HG03460 (cell line): Measurements from ENCODE around the gene WDR70.
"Not testable (repeated sequence)": the region's sequence is repeated elsewhere in the genome, so short reads cannot be mapped to it uniquely, and the experiment has no call there.

Source experiments
- ATAC-seq: cut with Tn5 transposase; IDR thresholded peaks from one replicate; pipeline ENCODE4 v1.9.1; 2021; ENCODE audit not compliant: unreplicated experiment

Gene WDR70

DNA sequence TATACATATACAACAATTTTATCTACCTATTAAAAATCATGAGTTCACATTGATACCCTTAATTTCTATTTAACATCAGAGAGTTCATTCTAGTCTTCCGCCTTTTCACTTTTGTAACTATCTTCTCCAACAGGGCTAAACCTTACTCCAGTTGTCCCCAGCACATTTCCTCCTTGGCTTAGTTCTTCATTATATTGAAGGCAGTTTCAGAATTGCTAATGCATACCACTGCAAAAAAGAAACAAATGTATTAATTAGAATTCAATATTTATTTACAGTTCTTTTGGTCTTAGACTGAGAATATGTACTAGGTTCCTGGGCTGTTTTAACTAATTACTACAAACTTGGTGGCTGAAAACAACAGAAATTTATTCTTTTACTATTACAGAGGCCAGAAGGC lies 132.5 kb downstream of the WDR70 start:
- no peak for ATAC-seq

DNA sequence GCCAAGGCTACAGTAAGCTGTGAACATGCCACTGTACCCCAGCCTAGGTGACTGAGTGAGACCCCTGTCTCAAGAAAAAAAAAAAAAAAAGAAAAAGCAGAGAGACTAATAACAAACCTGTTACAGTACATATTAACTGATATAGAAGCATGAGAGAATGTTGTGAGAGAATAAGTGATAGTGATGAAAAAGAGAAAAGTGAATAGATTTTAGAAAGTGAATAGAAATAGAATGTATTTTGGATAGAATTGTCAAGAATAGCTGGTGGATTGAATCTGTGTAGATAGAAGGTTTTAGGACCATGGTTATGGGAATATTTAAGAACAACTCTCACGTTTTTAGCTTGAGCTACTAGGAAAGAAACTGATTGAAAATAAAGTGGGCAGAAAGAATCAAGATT lies 135.8 kb downstream of the WDR70 start:
- ATAC-seq: no peak

DNA sequence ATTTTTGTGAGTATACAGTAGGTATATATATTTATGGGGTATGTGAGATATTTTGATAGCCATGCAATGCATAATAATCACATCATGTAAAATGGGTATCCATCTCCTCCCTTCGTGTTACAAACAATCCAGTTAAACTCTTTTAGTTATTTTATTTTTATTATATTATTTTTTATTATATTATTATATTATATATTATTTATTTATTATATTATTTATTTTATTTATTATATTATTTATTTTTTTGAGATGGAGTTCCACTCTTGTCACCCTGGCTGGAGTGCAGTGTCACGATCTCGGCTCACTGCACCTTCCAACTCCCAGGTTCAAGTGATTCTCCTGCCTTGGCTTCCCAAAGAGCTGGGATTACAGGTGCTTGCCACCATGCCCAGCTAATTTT lies 138.6 kb downstream of the WDR70 start:
- ATAC-seq: no peak

DNA sequence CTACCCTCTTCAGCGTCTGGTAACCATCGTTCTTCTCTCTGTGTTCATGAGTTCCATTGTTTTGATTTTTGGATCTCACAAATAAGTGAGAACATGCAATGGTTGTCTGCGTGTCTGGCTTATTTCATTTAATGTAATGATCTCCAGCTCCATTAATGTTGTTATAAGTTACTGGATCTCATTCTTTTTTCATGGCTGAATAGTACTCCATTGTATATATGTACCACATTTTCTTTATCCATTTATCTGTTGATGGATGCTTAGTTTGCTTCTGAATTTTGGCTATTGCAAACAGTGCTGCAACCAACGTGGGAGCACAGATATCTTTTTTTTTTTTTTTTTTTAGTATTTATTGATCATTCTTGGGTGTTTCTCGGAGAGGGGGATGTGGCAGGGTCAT lies 139.2 kb downstream of the WDR70 start:
- not testable (repeated sequence) for ATAC-seq

DNA sequence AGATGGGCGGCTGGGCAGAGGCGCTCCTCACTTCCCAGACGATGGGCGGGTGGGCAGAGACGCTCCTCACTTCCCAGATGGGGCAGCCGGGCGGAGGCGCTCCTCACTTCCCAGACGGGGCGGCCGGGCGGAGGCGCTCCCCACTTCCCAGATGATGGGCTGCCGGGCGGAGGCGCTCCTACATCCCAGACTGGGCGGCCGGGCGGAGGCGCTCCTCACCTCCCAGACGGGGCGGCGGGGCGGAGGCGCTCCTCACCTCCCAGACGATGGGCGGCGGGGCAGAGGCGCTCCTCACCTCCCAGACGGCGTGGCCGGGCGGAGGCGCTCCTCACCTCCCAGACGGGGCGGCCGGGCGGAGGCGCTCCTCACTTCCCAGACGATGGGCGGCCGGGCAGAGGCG lies 140.2 kb downstream of the WDR70 start:
- no peak for ATAC-seq

DNA sequence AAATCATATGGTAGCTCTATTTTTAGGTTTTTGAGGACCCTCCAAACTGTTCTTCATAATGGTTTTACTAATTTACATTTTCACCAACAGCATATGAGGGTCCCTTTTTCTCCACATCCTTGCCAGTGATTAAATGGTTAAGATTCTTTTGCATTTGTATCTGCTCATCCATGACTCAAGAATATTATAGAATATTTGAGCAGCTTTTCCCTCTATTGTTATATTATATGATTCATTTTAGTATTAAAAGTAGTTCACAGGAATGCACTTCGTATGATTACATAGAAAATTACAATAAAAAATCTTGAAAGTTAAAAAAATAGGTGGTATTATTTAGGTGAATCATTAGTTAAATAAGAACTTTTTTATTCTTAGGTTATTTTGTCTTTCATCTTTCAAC lies 140.7 kb downstream of the WDR70 start:
- no peak for ATAC-seq

DNA sequence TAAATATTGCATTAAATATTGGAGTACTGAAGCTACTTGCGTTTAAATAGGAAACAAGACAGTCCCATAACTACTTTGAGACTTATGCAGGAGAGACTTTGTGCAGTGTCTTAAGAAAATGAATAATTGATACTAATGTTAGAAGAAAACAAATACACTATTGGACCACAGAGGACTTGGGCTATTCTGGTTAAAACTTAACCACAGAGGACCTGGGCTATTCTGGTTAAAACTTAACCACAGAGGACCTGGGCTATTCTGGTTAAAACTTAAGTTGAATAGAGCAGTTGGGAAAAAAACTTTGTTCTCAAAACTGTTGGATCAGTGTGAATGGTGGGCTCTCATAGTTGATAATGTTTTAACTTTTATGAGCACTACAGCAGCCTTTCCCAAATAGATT lies 141.7 kb downstream of the WDR70 start:
- no peak for ATAC-seq

DNA sequence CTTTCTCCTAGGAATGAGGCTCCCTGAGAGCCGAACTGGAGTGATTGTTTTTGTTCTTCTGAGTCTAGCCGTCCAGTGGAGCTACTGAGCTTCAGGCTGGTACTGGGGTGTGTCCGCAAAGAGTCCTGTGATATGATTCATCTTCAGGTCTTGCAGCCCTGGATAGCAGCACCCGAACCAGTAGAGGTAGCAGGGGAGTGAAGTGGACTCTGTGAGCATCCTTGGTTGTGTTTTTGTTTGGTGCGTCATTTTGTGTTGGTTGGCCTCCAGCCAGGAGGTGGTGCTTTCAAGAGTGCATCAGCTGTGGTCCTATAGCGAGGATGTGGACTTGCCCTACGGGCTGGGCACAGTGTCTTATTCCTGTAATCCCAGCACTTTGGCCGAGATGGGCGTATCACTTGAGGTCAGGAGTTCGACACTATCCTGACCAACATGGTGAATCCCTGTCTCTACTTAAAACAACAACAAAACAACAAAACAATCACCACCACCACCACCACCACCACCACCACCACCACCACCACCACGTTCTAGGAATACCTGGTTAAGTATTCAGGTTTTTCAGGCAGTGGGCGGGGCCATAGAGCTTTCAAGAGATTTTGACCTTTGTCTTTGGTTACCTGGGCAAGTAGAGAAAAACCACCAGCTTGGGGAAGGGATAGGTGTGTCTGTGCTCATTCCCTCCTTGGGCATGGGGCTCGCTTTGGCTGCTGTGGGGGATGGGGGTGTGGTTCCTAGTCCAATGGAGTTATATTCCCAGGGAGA lies 154.0 kb downstream of the WDR70 start:
- no peak for ATAC-seq

DNA sequence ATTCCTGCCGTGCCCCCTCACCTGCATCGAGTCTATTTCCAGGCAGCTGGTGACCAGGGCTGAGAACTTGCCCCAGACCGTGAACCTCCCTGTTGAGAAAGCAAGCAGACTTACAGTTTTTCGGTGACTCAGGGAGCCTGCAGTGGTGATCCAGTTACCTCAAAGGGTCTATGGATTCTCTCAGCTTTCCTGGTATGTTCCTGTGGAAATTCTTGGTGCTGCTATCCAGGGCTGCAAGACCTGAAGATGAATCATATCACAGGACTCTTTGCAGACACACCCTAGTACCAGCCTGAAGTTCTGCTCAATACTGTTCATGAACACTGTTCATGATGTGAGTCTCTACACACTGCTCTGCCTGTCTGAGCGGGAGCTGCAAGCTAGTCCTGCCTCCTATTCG lies 154.7 kb downstream of the WDR70 start:
- no peak for ATAC-seq

DNA sequence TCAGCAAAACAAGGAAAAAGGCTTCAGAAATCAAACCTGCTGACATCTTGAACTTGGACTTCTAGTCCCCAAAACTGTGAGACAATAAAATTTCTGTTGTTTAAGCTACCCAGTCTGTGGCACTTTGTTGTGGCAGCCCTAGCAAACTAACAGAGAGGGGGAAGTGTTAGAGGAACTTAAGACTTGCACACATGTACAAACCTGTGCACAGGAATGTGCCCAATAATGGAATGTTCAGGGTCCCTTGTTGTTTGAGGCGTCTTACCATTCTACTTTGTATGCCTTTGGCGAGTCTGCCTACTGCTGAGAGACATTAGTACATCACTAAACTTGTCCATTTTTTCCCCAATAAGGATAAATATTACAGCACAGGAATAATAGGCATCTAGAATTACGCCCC lies 160.3 kb downstream of the WDR70 start:
- no peak for ATAC-seq

DNA sequence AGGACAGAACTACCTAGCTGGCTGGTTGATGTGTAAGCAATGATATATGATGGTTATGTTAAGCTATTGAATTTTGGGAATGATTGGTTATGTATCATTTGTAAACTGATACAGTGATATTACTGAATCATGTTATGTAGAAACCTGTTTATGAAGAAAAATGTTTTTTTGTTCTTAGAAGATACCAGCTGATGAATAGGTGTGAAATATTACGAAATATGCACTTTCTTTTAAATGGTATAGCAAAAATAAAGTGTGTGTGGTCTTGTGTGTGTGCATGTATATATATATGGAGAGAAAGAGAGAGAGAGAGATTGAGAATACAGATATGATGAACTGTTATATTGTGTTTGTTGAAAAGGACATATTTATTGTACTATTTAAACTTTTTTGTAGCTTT lies 164.1 kb downstream of the WDR70 start:
- no peak for ATAC-seq

DNA sequence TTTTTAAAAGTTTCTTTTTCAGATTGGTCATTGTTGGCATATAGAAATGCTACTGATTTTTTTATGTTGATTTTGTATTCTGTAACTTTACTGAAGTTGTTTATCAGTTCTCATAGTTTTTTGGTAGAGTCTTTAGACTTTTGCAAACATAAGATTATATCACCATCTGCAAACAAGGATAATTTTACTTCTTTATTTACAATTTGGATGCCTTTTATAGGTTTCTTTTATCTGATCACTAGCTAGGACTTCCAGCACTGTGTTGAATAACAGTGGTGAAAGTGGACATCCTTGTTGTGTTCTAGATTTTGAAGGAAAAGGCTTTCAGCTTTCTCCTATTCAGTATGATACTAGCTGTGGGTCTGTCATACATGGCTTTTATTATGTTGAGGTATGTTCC lies 170.3 kb downstream of the WDR70 start:
- ATAC-seq: no peak

DNA sequence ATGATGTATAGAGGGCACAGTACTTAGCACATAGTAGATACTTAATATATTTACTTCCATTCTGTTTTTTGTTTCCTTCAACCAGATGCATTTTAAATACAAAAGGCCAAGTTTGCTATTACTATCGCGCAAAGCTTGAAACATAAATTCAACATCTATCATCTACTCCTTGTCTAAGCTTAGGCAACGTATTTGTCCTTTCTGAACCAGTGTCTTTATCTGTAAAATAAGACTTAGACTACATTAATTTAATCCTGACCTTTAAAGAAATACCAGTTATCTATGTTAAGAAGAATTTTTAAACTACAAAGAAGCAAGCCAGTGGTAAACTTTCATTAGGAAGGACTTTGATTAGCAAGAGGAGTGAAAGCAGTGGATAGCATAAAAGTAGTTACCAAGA lies 173.0 kb downstream of the WDR70 start:
- no peak for ATAC-seq

DNA sequence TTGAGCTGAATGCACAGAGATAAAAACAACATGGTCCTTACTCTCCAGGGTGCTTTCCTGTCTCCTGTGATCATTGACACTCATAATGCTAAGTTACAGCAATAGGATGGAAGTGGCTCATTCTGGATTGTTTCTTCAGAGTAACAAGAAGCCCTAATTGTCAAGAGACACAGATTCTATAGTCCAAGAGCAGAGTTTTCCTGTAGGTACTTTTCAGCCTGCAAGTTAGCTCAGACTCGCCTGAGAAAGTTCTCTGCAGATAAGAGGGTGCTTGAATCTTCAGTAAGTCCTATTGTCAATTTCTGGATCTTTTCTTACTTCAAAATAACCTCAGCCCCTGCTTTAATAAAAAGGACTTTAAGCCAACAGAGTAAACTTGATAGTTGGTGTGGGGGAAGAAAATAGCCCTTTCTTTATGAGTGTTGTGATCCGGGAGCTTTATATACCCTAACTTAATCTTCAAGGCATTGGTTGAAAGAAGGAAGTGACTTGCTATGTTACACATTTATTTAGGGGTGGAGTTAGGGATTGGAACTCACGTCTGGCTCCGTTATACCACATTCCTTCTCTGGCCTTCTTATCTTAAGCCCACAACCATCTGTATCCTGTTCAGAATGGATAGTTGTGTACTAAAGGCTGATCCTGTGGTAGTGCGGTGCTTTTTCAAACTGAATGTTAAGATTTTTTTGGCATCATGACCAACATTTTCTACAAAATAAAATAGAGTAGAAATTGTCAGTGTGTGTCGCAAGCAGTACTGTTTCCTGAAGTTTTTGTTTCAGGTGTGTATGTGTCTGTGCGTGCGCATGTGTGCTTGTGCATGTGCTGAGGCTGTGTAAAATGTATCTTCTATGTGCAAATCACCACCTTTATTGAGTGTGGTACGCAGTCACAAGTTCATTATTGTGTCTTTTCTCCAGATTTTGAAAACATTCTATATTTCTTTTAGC lies 173.9 kb downstream of the WDR70 start:
- no peak for ATAC-seq

DNA sequence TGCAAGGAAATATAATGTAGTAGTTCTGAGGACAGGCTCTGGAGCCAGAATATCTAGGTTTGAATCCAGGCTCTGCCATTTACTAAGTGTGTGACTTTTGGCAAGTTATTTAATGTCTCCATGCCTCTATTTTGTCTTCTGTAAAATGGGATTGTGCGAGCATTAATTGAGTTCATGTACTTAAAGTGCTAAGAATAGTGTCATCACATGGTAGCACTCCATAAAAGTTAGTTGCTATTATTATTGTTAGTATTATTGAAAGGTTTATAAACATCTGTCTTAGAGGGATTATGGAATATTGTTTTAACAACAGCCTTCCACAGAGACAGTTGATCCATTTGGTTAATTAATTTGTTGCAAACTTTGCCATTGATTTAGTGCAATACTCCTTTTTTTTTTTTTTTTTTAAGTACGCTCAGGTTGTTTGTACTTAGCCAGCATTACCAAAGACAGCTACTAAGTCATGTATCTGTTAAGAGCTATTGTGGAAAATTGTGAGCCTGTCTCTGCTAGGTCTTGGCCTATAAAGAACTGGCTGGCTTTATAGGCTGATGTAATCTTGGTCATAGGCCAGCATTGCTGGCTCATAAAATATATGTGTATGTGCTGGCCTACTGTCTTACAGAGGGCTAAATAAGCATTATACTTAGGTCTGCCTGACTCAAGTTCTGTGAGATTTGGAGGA lies 174.7 kb downstream of the WDR70 start:
- no peak for ATAC-seq

DNA sequence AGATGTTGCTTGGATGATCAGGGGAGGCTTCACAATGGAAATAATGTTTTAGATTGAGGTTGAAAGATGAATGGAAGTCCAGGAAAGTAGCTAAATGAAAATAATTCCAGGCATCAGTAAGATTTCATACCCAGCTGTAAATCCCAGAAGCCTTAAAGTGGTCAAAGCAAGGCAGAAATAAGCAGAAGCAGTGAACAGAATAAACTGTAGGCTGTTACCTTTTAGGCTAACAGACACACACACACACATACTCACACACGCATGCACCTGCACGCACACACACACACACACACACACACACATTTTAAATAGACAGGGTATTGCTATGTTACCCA lies 175.3 kb downstream of the WDR70 start:
- ATAC-seq: no peak

DNA sequence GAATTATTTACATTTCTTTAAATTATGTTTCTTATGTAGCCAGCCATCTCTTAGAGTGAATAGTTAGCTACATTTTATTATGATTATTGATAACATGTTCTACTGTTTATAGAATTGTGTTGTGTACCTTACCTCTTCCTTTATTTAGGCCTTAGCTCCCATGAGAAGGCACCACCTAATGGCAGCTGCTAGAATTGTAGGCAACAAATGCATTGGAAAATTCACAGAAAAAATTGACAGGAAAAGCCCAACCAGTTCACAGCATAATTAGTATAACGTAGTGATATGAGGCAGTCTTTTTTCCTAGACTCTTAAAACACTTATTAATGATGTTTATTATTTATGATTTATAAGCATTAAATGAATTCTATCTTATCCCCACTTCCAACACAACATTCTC lies 175.8 kb downstream of the WDR70 start:
- ATAC-seq: no peak

DNA sequence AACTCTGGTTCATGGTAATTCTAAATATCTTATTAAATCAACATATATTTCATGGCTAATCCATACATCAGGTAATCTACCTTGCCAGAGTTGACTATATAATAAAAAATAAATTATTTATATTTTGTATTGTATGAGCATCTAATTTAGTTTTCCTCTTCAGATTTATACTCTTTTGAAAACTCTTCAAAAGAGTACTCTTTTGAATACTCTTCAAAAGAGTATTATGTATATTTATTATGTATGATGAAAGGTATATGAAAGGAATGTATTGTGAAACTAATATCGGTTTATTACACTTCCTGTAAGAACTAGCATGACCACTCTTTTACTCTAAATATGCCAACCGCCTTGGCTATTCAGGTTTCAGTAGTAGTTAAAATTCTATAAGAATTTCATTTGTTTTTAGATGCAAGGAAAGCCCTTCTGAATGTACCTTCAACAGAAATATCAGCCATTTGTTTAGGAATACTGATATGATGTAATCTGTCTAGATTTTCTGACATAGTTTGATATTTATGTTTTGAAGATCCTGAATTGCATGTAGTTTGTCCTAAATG lies 178.7 kb downstream of the WDR70 start:
- no peak for ATAC-seq

DNA sequence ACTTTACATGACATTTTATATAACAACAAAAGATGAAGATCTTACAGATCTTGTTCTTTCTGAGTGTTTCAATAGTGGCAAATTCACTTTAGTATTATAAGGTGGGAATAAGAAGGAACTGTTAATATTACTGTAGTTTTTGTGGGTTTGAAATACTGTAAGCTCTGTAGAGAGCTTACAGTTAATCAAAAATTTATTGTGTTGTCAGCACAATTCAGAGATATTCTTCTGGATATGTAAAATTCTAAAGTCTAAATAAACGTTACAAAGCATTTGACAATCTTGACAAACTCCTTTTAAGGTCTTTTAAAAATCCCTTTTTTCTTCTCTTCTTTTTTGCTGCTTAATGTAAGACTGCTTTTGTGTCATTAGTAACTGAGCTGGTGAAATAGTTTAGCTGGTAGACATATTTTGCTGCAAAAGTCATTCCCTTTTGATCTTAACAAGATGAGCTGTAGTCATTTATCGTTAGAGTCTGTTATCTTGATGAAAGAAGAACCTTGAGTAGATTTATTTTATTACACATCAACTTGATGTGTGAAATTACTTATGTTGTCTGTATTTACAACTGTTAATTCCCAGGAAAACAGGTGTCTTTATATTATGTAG lies 186.0 kb downstream of the WDR70 start:
- ATAC-seq: no peak

DNA sequence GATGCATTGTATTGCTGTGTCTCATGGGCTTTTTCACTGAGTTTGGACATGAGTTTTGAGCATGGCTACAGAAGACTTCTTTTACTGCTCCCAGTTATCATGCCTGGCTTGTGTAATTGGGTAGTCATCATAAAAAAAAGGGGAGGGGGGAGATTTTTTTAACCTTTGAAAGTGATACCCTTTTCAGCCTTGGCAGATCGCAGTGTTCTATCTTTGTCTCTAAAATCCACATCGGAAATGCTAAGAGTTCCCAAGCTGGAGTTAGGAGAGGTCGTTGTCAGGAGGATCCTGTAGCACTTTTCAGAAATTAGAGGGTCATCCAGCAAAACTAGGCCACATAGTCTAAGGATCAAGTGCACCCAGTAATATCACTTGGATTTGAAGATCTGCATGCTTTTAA lies 188.4 kb downstream of the WDR70 start:
- no peak for ATAC-seq
